Activated T-cell treated with anti-CD3 and anti-CD28 coated beads for 4 hours (primary cell): ENCODE measurements around the gene GNPTG.
A peak's percentile ranks its signal among the peaks of the same experiment; 100 is the strongest.

Source experiments
- DNase-seq: peaks from one replicate; pipeline ENCODE4 v3.0.0-alpha.2; 2020

Gene GNPTG

GRCh38 chr16:1349351-1349750, 2.4 kb upstream of the GNPTG start:
- no peak for DNase-seq

GRCh38 chr16:1349951-1350350, 1.8 kb upstream of the GNPTG start:
- no peak for DNase-seq

- DNase-seq, result no peak
Measured at GRCh38 chr16:1350691-1351090, 1.0 kb upstream of the GNPTG start.

- no peak for DNase-seq
Measured at GRCh38 chr16:1351215-1351581, 533 bp upstream of the GNPTG start.

GRCh38 chr16:1354815-1355540, 3.2 kb downstream of the GNPTG start:
- DNase-seq, result no peak

- DNase-seq, result no peak
Measured at GRCh38 chr16:1355591-1355990, 3.9 kb downstream of the GNPTG start.

- no peak for DNase-seq
Measured at GRCh38 chr16:1356061-1356900, 4.5 kb downstream of the GNPTG start.

- DNase-seq, result no peak
Measured at GRCh38 chr16:1357906-1358566, 6.3 kb downstream of the GNPTG start.

GRCh38 chr16:1361685-1362360, 10.1 kb downstream of the GNPTG start:
- DNase-seq, result no peak

- no peak for DNase-seq
Measured at GRCh38 chr16:1362807-1363206, 11.1 kb downstream of the GNPTG start.

- peak; percentile 57 for DNase-seq
Measured at GRCh38 chr16:1363501-1364041, 11.8 kb downstream of the GNPTG start.

GRCh38 chr16:1364510-1364909, 12.8 kb downstream of the GNPTG start:
- no peak for DNase-seq

GRCh38 chr16:1366060-1366711, 14.5 kb downstream of the GNPTG start:
- no peak for DNase-seq

- no peak for DNase-seq
Measured at GRCh38 chr16:1366712-1367299, 15.1 kb downstream of the GNPTG start.

- DNase-seq, result no peak
Measured at GRCh38 chr16:1367486-1368174, 15.9 kb downstream of the GNPTG start.

GRCh38 chr16:1371054-1371978, 19.6 kb downstream of the GNPTG start:
- no peak for DNase-seq

- no peak for DNase-seq
Measured at GRCh38 chr16:1372292-1372950, 20.7 kb downstream of the GNPTG start.

- no peak for DNase-seq
Measured at GRCh38 chr16:1374418-1375297, 22.9 kb downstream of the GNPTG start.

- no peak for DNase-seq
Measured at GRCh38 chr16:1375298-1375640, 23.5 kb downstream of the GNPTG start.
